ENCODE measurements around the gene AP1S3. TPM values are rescaled to one million over a fixed set of nuclear protein-coding genes. Genes with fewer than 3 reads are reported as not detected.

AP1S3 gene
- total RNA-seq, 1 donor from 2014 or later = 0.35 TPM

Other genes with a start within 250 kb of the AP1S3 start
- gene SCG2, start 235.2 kb downstream of the AP1S3 start, total RNA-seq = not detected
- 13.4 TPM for gene WDFY1, start 107.8 kb upstream of the AP1S3 start, total RNA-seq
- gene MRPL44, start 119.9 kb upstream of the AP1S3 start, total RNA-seq = 36.5 TPM
- gene SERPINE2, start 201.7 kb upstream of the AP1S3 start, total RNA-seq = 6.1 TPM